Adrenal gland (tissue), 12 donors: ENCODE results near the gene RYR1. TPM values are rescaled to one million over a fixed set of nuclear protein-coding genes. Genes with fewer than 3 reads are reported as not detected.
"Not testable (repeated sequence)": the region's sequence is repeated elsewhere in the genome, so short reads cannot be mapped to it uniquely, and the experiment has no call there.

ENCODE experiments used
- DNase-seq, 7 donors: peaks; one replicate each; pipeline ENCODE4 v3.0.0-alpha.2; 2019 to 2020
- H3K27ac ChIP-seq, 5 donors: fragments of 200-600 bp; sonication (generic) in 4 of 5; 1 replicate in 3 of 5; 2 replicates in 2 of 5; pipeline versions ENCODE4 v1.5.1 to v1.8.0; 2016 to 2020; ENCODE audit warnings: mild to moderate bottlenecking in 1 of 5
- H3K27me3 ChIP-seq: fragments of 200-600 bp; 2 replicates; pipeline ENCODE4 v1.8.0; 2021
- H3K36me3 ChIP-seq, 2 donors: fragments of 200-600 bp; replicated peaks in 1 of 2; 1 replicate in 1 of 2; 2 replicates in 1 of 2; pipeline versions ENCODE4 v1.5.1 to v1.8.0; 2018 to 2022
- H3K4me1 ChIP-seq, 2 donors: fragments of 200-600 bp; replicated peaks in 1 of 2; 1 replicate in 1 of 2; 2 replicates in 1 of 2; pipeline versions ENCODE4 v1.5.1 to v1.8.0; 2018 to 2021
- H3K4me3 ChIP-seq, 4 donors: fragments of 200-600 bp; sonication (generic) in 3 of 4; one replicate each; pipeline ENCODE4 v1.5.1; 2016 to 2018
- H3K9me3 ChIP-seq, 3 donors: fragments of 200-600 bp; sonication (generic) in 1 of 3; replicated peaks in 1 of 3; 1 replicate in 2 of 3; 2 replicates in 1 of 3; pipeline versions ENCODE4 v1.5.1 to v1.8.0; 2016 to 2021
- POLR2A ChIP-seq, 2 donors: fragments of 450-650 bp; IDR thresholded peaks; one replicate each; pipeline ENCODE4 v1.6.1; 2017; ENCODE audit warnings: antibody characterized with exemption in 2 of 2, mild to moderate bottlenecking in 2 of 2, moderate library complexity in 1 of 2
- WGBS, 4 donors: extraction: QIAGEN DNeasy Blood & Tissue Kit in 2 of 4; methylation state at CpG; one replicate each; pipeline versions ENCODE4 v1.1.5 to v1.1.7; 2013 to 2017; 5-methylcytosine and 5-hydroxymethylcytosine counted together
- intact Hi-C, 2 donors: fragments of 100-400 bp; cut with DNase I; formaldehyde crosslinking; loops; one replicate each; pipeline versions ENCODE4 v1.14.1 to v1.15.0; 2022 to 2023
- polyA plus RNA-seq, 3 donors: library from polyadenylated mRNA; stranded (reverse); fragments of 200-250 nt in 2 of 3; fragments of 350-450 nt in 1 of 3; fragmentation: Illumina TruSeq in 1 of 3; extraction: RNeasy Lipid Tissue Mini Kit (QIAGEN cat#74804) in 1 of 3; gene quantifications; one replicate each; pipeline ENCODE4 v1.2.3, GENCODE V29; 2013 to 2014
- total RNA-seq, 9 donors: library from RNA; depleted of rRNA in 4 of 9; stranded (reverse); fragments of >200 nt in 4 of 9; fragments of 120-200 nt in 1 of 9; fragmentation: NEBNext Ultra II Directional in 1 of 9; extraction: Animal tissue kit (Norgen Biotek cat#: 25700) in 1 of 9; gene quantifications; one replicate each; pipeline versions ENCODE4 v1.1.0 to v1.2.4, GENCODE V29; 2013 to 2023
- TF ChIP-seq, protein P1 (sequence below), 6 experiments: fragments of 450-650 bp in 4 of 6; fragments of 200-600 bp in 2 of 6; sonication (generic) in 1 of 6; IDR thresholded peaks; 1 replicate in 5 of 6; 2 replicates in 1 of 6; pipeline versions ENCODE4 v1.5.1 to v1.8.0; 2016 to 2021; ENCODE audit warnings: antibody characterized with exemption in 6 of 6, mild to moderate bottlenecking in 2 of 6, moderate library complexity in 1 of 6
- donor health status: healthy with polysubstance abuse.
- donor health status: Bipolar disorder and iron deficiency.
- donor health status: DM: yes; HTN: yes; CAD: no.
- donor health status: DM: no; HTN: no; CAD: no.
- donor health status: DM: no; HTN: no; CAD: no.
- donor health status: DM: yes; HTN: yes; CAD: no.

Gene RYR1
- total and polyA plus RNA-seq, 12 donors = 0.90 to 10.0 (median 3.2) TPM

DNA sequence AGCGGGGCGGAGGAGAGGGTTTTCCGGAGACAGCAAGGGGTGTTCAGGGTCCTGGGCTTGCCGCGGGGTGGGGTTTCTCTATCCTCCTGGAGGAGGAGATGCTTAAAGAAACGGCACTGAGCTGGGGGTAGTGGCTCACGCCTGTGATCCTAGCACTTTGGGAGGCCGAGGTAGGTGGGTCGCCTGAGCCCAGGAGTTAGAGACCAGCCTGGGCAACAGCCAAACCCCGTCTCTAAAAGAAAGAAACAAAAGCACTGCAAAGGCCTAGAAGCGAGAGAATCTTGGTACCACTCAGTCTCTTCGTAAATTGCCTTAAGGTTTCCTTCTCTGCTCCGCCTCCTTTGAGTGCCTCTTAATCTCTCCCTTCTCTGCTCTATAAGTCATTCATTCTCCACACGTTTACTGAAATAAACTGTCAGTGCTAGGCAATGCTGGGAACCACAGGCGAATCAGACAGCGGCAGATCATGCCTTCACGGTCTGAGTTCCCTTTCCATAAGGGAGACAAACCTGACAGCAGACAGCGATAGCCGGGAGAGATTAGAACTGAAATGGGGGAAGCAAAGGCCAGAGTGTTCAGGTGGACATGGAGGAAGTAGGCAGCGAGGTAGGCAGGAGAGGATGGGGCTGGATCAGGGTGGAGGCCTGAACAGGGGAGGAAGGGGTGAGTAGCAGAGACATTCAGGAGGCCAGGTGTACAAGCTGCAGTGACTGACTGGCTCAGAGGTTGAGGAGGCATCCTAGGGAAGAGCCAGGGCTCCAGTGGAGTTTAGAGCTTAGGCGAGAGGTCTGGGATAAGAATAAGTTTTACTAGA lies 186.1 kb downstream of the RYR1 start:
- 12 to 18% (median 15%) methylated on average over 18 to 21 of the region's 21 CpGs for WGBS, 4 donors

DNA sequence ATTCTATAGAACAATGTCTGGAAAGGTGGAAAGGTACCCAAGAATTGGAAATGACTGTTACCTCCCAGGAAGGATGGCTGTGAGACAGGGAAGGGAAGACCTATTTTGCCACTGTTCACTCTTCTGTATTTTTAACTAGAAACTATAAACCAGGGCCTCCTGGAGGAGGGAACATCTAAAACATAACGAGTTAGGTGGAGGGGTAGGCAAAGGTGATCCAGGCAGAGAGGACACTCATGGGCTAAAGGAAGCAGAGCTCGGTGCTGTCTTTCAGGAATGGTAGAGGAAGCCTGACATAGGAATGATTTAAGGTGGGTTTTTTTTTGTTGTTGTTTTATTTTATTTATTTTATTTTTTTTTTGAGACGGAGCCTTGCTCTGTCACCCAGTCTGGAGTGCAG lies 191.3 kb downstream of the RYR1 start:
- no peaks in the 10 kb centered on the region for H3K27me3 ChIP-seq
- whole genome bisulfite sequencing, 4 donors = 85 to 93% (median 87%) methylated on average over 3 of the region's 3 CpGs
- intact Hi-C loops = loop anchor here in 1 of 2 donors (10.0 kb wide), 1 partner anchor 290 kb away; the partner anchor contains the start of gene CCER2
- no peak overlapping the region for H3K4me3 ChIP-seq
- peaks cover 3 to 6% of the 10 kb centered on the region in 2 donors for H3K4me1 ChIP-seq
- no peaks in the 10 kb centered on the region for H3K9me3 ChIP-seq
- DNase-seq = no peak
- H3K27ac ChIP-seq = no peak overlapping the region
- TF ChIP-seq, protein P1, sequence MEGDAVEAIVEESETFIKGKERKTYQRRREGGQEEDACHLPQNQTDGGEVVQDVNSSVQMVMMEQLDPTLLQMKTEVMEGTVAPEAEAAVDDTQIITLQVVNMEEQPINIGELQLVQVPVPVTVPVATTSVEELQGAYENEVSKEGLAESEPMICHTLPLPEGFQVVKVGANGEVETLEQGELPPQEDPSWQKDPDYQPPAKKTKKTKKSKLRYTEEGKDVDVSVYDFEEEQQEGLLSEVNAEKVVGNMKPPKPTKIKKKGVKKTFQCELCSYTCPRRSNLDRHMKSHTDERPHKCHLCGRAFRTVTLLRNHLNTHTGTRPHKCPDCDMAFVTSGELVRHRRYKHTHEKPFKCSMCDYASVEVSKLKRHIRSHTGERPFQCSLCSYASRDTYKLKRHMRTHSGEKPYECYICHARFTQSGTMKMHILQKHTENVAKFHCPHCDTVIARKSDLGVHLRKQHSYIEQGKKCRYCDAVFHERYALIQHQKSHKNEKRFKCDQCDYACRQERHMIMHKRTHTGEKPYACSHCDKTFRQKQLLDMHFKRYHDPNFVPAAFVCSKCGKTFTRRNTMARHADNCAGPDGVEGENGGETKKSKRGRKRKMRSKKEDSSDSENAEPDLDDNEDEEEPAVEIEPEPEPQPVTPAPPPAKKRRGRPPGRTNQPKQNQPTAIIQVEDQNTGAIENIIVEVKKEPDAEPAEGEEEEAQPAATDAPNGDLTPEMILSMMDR (IDR thresholded peaks at IDR 0.05) = no peak
- TF ChIP-seq POLR2A (IDR thresholded peaks at IDR 0.05) = no peak
- H3K36me3 ChIP-seq = peaks cover 0 to 86% of the 10 kb centered on the region in 2 donors

More for the DNA sequence above, 186.1 kb downstream of the RYR1 start:
- Histone ChIP-seq H3K4me3 (peak overlapping the region; percentile 15 to 87 (median 51)), H3K4me1 (peaks cover 6 to 19% of the 10 kb centered on the region in 2 donors), H3K27ac (peak overlapping the region in 4 of 5 donors; percentile 34 to 89 (median 72)), H3K36me3 (peaks cover 0 to 41% of the 10 kb centered on the region in 2 donors), H3K27me3 (no peaks in the 10 kb centered on the region), H3K9me3 (no peaks in the 10 kb centered on the region)
- no peak for DNase-seq
- TF ChIP-seq, protein P1 (IDR thresholded peaks at IDR 0.05) = no peak
- no peak for TF ChIP-seq POLR2A (IDR thresholded peaks at IDR 0.05)
- intact Hi-C loops = loop anchor here in 1 of 2 donors (10.0 kb wide), 1 partner anchor 295 kb away; the partner anchor contains the start of gene CCER2

DNA sequence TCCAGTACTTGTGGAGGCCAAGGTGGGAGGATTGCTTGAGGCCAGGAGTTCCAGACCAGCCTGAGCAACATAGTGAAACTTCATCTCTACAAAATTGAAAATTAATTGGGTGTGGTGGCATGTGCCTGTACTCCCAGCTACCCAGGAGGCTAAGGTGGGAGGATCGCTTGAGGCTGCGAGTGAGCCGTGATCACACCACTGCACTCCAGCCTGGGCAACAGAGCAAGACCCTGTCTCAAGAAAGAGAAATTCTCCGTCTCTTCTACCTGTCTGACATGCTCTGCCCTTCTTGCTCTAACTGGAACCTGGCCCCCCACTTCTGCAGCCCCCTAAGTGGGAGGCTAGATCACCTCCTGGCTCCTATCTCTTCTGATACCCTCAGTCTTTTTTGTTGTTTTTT lies 192.9 kb downstream of the RYR1 start:
- Histone ChIP-seq H3K27ac (no peak overlapping the region), H3K4me1 (no peaks in the 10 kb centered on the region), H3K4me3 (no peak overlapping the region), H3K27me3 (no peaks in the 10 kb centered on the region), H3K36me3 (peaks cover 0 to 89% of the 10 kb centered on the region in 2 donors), H3K9me3 (no peaks in the 10 kb centered on the region)
- intact Hi-C loops = loop anchor here in 1 of 2 donors (10.0 kb wide), 1 partner anchor 288 kb away; the partner anchor contains the start of gene CCER2
- no peak for TF ChIP-seq POLR2A (IDR thresholded peaks at IDR 0.05)
- TF ChIP-seq, protein P1 (IDR thresholded peaks at IDR 0.05) = no peak
- no peak for DNase-seq
- 95 to 98% (median 97%) methylated on average over 4 of the region's 4 CpGs for WGBS, 4 donors

DNA sequence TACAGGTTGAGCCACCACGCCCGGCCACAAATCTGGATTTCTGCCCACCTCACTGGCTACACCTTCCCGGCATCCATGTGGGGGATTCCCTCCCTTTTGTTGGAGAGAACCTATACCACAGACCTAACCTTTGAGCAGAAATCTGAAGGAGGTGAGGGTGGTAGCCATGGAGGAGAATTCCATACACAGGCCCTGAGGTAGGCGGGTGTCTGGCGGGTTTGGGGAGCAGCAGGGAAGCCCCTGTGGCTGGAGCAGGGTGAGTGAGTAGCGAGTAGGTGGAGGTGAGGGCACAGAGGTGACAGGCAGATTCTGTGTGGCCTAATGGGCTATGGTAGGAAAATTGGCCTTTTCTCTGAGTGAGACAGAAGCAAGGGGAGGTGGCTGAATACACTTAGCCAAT lies 196.1 kb downstream of the RYR1 start:
- Histone ChIP-seq H3K4me3 (no peak overlapping the region), H3K4me1 (no peaks in the 10 kb centered on the region), H3K27ac (no peak overlapping the region), H3K9me3 (no peaks in the 10 kb centered on the region), H3K27me3 (no peaks in the 10 kb centered on the region), H3K36me3 (peaks cover 0 to 83% of the 10 kb centered on the region in 2 donors)
- DNase-seq = no peak
- intact Hi-C loops = loop anchor here in 1 of 2 donors (10.0 kb wide), 1 partner anchor 285 kb away; the partner anchor contains the start of gene CCER2
- TF ChIP-seq, protein P1 (IDR thresholded peaks at IDR 0.05) = no peak
- TF ChIP-seq POLR2A (IDR thresholded peaks at IDR 0.05) = no peak
- whole genome bisulfite sequencing, 4 donors = 93 to 96% (median 94%) methylated on average over 6 of the region's 6 CpGs

DNA sequence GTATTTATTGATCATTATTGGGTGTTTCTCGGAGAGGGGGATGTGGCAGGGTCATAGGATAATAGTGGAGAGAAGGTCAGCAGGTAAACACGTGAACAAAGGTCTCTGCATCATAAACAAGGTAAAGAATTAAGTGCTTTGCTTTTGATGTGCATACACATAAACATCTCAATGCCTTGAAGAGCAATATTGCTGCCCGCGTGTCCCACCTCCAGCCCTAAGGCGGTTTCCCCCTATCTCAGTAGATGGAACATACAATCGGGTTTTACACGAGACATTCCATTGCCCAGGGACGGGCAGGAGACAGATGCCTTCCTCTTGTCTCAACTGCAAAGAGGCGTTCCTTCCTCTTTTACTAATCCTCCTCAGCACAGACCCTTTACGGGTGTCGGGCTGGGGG lies 197.8 kb downstream of the RYR1 start:
- H3K36me3 ChIP-seq = peaks cover 0 to 80% of the 10 kb centered on the region in 2 donors
- H3K27me3 ChIP-seq, H3K27ac ChIP-seq, H3K9me3 ChIP-seq, H3K4me1 ChIP-seq, DNase-seq, H3K4me3 ChIP-seq: not testable (repeated sequence)
- intact Hi-C loops = loop anchor here (5.0 to 10.0 kb wide), 4 partner anchors 86 to 284 kb away; partner anchors contain the start of genes CCER2 (in 1 of the 2) and FAM98C (in 1 of the 2)
- WGBS, 4 donors = 70 to 83% (median 77%) methylated on average over 10 to 11 of the region's 11 CpGs

DNA sequence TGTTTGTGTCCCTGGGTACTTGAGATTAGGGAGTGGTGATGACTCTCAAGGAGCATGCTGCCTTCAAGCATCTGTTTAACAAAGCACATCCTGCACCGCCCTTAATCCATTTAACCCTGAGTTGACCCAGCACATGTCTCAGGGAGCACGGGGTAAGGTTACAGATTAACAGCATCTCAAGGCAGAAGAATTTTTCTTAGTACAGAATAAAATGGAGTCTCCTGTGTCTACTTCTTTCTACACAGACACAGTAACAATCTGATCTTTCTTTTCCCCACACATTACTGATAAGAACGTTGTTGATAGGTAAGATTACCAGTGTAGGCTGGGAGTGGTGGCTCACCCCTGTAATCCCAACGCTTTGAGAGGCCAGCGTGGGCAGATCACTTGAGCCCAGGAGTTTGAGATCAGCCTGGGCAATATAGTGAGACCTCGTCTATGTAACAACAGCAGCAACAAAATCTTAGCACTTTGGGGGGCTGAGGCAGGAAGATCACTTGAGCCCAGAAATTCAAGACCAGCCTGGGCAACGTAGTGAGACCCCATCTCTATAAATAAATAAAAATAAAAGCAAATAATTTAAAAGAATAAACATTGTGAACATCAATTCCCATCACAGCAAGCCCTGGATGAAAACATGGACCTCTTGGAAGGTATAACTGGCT lies 198.5 kb downstream of the RYR1 start:
- not testable (repeated sequence) for H3K9me3 ChIP-seq, H3K4me3 ChIP-seq, DNase-seq, H3K27ac ChIP-seq, H3K4me1 ChIP-seq, H3K27me3 ChIP-seq
- WGBS, 4 donors = 71 to 81% (median 76%) methylated on average over 7 of the region's 7 CpGs
- intact Hi-C loops = loop anchor here (5.0 to 10.0 kb wide), 4 partner anchors 87 to 283 kb away; partner anchors contain the start of genes CCER2 (in 1 of the 2) and FAM98C (in 1 of the 2)
- peaks cover 0 to 76% of the 10 kb centered on the region in 2 donors for H3K36me3 ChIP-seq
